A549 (cell line): ENCODE data around the gene NLK. TPM values are rescaled to one million over a fixed set of nuclear protein-coding genes. Genes with fewer than 3 reads are reported as not detected.
A peak's percentile ranks its signal among the peaks of the same experiment; 100 is the strongest.

Source experiments
- ATAC-seq, 2 experiments: fragments of 200-7000 bp in 1 of 2; fragments of >200 bp in 1 of 2; cut with Nextera tagmentation in 1 of 2; cut with Tn5 transposase in 1 of 2; 3 replicates each; pipeline versions ENCODE4 v1.8.0 to v1.9.1; 2018 to 2020; ENCODE audit warnings: mild to moderate bottlenecking in 1 of 2, moderate library complexity in 1 of 2
- CTCF ChIA-PET: fragments of 300-600 bp; sonication (Branson Sonifier 250); formaldehyde crosslinking; extraction: SDS; loops from one replicate; lab custom pipeline; 2021; ENCODE audit warnings: antibody characterized with exemption, inconsistent platforms; lab: Yijun Ruan, JAX
- POLR2A ChIA-PET: fragments of 350-600 bp; formaldehyde crosslinking; extraction: SDS; loops from one replicate; lab custom pipeline; 2021; ENCODE audit warnings: antibody characterized with exemption, inconsistent platforms; lab: Yijun Ruan, JAX
- DNase-seq, 2 experiments: peaks; one replicate each; pipeline versions ENCODE4 v3.0.0 to v3.0.0-alpha.2; 2011 to 2016; ENCODE audit warnings: low read depth in 1 of 2, low spot score in 1 of 2
- FAIRE-seq: peaks from 2 replicates; lab custom pipeline; 2011; peaks lifted over from hg19 to GRCh38; lab: Jason Lieb, UNC
- H3K27ac ChIP-seq, 2 experiments: fragments of >200 bp; sonication (Bioruptor Twin); formaldehyde crosslinking; 3 replicates each; pipeline ENCODE4 v1.5.1; 2016 to 2017
- H3K4me1 ChIP-seq: fragments of >200 bp; sonication (Bioruptor Twin); formaldehyde crosslinking; 3 replicates; pipeline ENCODE4 v1.6.1; 2016
- H3K4me2 ChIP-seq: fragments of >200 bp; sonication (Bioruptor Twin); formaldehyde crosslinking; 3 replicates; pipeline ENCODE4 v1.6.1; 2016
- H3K4me3 ChIP-seq: fragments of >200 bp; sonication (Bioruptor Twin); formaldehyde crosslinking; 3 replicates; pipeline ENCODE4 v1.5.1; 2016
- H3K9me3 ChIP-seq: fragments of >200 bp; sonication (Bioruptor Twin); formaldehyde crosslinking; 3 replicates; pipeline ENCODE4 v1.6.1; 2016
- BHLHE40 ChIP-seq: IDR thresholded peaks from 2 replicates; pipeline ENCODE4 v1.6.1; 2012; ENCODE audit warnings: low read depth, low read length, inconsistent platforms
- CBX8 ChIP-seq: fragments of 200-600 bp; sonication (generic); IDR thresholded peaks from 2 replicates; pipeline ENCODE4 v1.6.1; 2016
- CHD2 ChIP-seq: fragments of 150-350 bp; IDR thresholded peaks from 2 replicates; pipeline ENCODE4 v1.6.1; 2014; ENCODE audit warnings: low read length; ENCODE audit not compliant: partially characterized antibody
- EP300 ChIP-seq, 2 experiments: fragments of >200 bp; sonication (Bioruptor Twin); formaldehyde crosslinking; IDR thresholded peaks; 2 replicates in 1 of 2; 3 replicates in 1 of 2; pipeline ENCODE4 v1.6.1; 2016 to 2017
- ESRRA ChIP-seq: fragments of 150-350 bp; IDR thresholded peaks from 2 replicates; pipeline ENCODE4 v1.6.1; 2014; ENCODE audit warnings: mild to moderate bottlenecking, low read length, borderline replicate concordance
- FOSL2 ChIP-seq, 2 experiments: fragments of 450-650 bp in 1 of 2; fragments of >200 bp in 1 of 2; sonication (Bioruptor Twin) in 1 of 2; formaldehyde crosslinking; IDR thresholded peaks; 2 replicates each; pipeline versions ENCODE4 v1.5.0 to v1.6.1; 2016 to 2020; ENCODE audit warnings: mild to moderate bottlenecking in 1 of 2, moderate library complexity in 1 of 2
- GATA3 ChIP-seq: IDR thresholded peaks from 2 replicates; pipeline ENCODE4 v1.6.1; 2012; ENCODE audit warnings: borderline replicate concordance
- HDAC2 ChIP-seq: fragments of 200-600 bp; sonication (generic); IDR thresholded peaks from 2 replicates; pipeline ENCODE4 v1.6.1; 2016
- HOXA7 ChIP-seq: fragments of 250-450 bp; sonication (Bioruptor Pico); IDR thresholded peaks from 2 replicates; pipeline ENCODE4 v1.5.0; 2020; ENCODE audit warnings: mild to moderate bottlenecking, moderate library complexity
- JUNB ChIP-seq: fragments of >200 bp; sonication (Bioruptor Twin); formaldehyde crosslinking; IDR thresholded peaks from 2 replicates; pipeline ENCODE4 v1.6.1; 2016
- POLR2A ChIP-seq: IDR thresholded peaks from 2 replicates; pipeline ENCODE4 v1.6.1; 2012; ENCODE audit warnings: mild to moderate bottlenecking, low read length
- RFX5 ChIP-seq: fragments of 450-650 bp; IDR thresholded peaks from 2 replicates; pipeline ENCODE4 v1.7.1; 2014; ENCODE audit warnings: antibody characterized with exemption, mild to moderate bottlenecking, moderate library complexity
- RNF2 ChIP-seq: fragments of 200-600 bp; sonication (generic); IDR thresholded peaks from 2 replicates; pipeline ENCODE4 v1.6.1; 2016; ENCODE audit warnings: low read depth, mild to moderate bottlenecking, antibody characterized with exemption, moderate library complexity, borderline replicate concordance
- SMC3 ChIP-seq: fragments of >200 bp; sonication (Bioruptor Twin); formaldehyde crosslinking; IDR thresholded peaks from 3 replicates; pipeline ENCODE4 v1.6.1; 2018; ENCODE audit warnings: inconsistent platforms
- SREBF2 ChIP-seq: fragments of 450-650 bp; IDR thresholded peaks from 2 replicates; pipeline ENCODE4 v1.6.1; 2014; ENCODE audit warnings: mild to moderate bottlenecking, moderate library complexity
- ZFP36 ChIP-seq: fragments of 450-650 bp; IDR thresholded peaks from 2 replicates; pipeline ENCODE4 v1.6.1; 2014; ENCODE audit warnings: borderline replicate concordance; ENCODE audit not compliant: partially characterized antibody
- ZNF302 ChIP-seq: fragments of 250-450 bp; sonication (Bioruptor Pico); IDR thresholded peaks from 2 replicates; pipeline ENCODE4 v1.9.0; 2021; ENCODE audit warnings: inconsistent platforms, mild to moderate bottlenecking, moderate library complexity
- WGBS: methylation state at CpG from one replicate; pipeline ENCODE4 v1.1.6; 2017; ENCODE audit errors: missing lambda C conversion rate; 5-methylcytosine and 5-hydroxymethylcytosine counted together
- polyA plus RNA-seq, 4 experiments: library from polyadenylated mRNA; depleted of rRNA in 3 of 4; stranded (reverse); fragments of >200 nt; fragmentation: RNase III in 1 of 4; extraction: RNeasy Plus Mini Kit Qiagen cat#74134 plus additional on column Dnase treatment in 1 of 4; gene quantifications; 2 replicates in 3 of 4; 3 replicates in 1 of 4; pipeline ENCODE4 v1.2.3, GENCODE V29; 2011 to 2017
- TF ChIP-seq, protein P1 (sequence below): fragments of 250-450 bp; sonication (Bioruptor Pico); IDR thresholded peaks from 2 replicates; pipeline ENCODE4 v1.5.0; 2020; ENCODE audit warnings: low read depth, mild to moderate bottlenecking, moderate library complexity
- TF ChIP-seq, protein P2 (sequence below): fragments of 450-650 bp; IDR thresholded peaks from 2 replicates; pipeline ENCODE4 v1.6.1; 2014; ENCODE audit warnings: antibody characterized with exemption
- TF ChIP-seq, protein P3 (sequence below): IDR thresholded peaks from 2 replicates; pipeline ENCODE4 v1.6.1; 2012; ENCODE audit warnings: low read depth, borderline replicate concordance
- TF ChIP-seq, protein P4 (sequence below): fragments of 150-350 bp; IDR thresholded peaks from 2 replicates; pipeline ENCODE4 v1.6.1; 2014; ENCODE audit warnings: low read depth, mild to moderate bottlenecking, low read length
- TF ChIP-seq, protein P5 (sequence below): IDR thresholded peaks from 2 replicates; pipeline ENCODE4 v1.6.1; 2012

The NLK gene
- polyA plus RNA-seq, 2 of the 4 experiments (the other 2 are of a cell fraction), result 11.8 to 26.5 TPM

DNA sequence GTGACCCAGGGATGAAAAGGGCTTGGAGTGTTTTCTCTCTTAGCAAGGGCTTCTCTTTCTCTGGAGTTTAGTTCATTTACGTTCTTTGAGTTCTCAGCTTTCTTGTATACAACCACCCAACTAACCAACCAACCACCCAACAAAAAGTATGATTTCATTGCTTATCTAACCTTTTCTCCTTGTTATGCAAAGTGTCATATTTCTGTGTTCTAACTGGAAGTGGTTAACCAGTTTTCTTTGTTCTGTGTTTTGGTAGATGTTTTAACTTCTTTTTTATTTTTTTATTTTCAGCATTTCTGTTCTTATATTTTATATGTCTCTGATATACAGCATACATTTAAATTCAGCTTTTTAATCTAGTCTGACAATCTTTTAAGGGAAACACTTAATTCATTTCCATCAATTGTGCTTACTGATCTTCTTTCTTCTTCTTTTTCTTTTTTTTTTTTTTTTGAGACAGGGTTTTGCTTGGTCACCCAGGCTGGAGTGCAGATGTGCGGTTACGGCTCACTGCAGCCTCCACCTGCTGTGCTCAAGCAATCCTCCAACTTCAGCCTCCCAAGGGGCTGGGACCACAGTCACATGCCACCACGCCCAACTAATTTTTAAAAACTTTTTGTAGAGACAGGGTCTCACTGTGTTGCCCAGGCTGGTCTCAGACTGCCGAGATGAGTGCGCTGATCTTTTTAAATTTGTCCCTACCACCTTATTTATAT is 29.6 kb downstream of the NLK start:
- CTCF ChIA-PET, result interaction anchor here (1.4 kb wide), 1 partner anchor 11 kb away, joined by 4 read pairs; no protein-coding TSS in a partner anchor
- no peaks in the 10 kb centered on the region for H3K4me1 ChIP-seq
- WGBS, result 98% methylated on average over 6 of the region's 6 CpGs
- TF ChIP-seq BHLHE40 (no peak), GATA3 (no peak), POLR2A (no peak), HOXA7 (CRISPR knock-in tag) (no peak), FOSL2 (IDR thresholded peaks at IDR 0.05) (no peak), FOSL2 (CRISPR knock-in tag; IDR thresholded peaks at IDR 0.05) (no peak), RFX5 (no peak), HDAC2 (no peak), ZNF302 (CRISPR knock-in tag) (no peak)
- TF ChIP-seq, protein P1, sequence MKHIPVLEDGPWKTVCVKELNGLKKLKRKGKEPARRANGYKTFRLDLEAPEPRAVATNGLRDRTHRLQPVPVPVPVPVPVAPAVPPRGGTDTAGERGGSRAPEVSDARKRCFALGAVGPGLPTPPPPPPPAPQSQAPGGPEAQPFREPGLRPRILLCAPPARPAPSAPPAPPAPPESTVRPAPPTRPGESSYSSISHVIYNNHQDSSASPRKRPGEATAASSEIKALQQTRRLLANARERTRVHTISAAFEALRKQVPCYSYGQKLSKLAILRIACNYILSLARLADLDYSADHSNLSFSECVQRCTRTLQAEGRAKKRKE (CRISPR knock-in tag), result no peak
- TF ChIP-seq, protein P2, sequence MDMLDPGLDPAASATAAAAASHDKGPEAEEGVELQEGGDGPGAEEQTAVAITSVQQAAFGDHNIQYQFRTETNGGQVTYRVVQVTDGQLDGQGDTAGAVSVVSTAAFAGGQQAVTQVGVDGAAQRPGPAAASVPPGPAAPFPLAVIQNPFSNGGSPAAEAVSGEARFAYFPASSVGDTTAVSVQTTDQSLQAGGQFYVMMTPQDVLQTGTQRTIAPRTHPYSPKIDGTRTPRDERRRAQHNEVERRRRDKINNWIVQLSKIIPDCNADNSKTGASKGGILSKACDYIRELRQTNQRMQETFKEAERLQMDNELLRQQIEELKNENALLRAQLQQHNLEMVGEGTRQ, result no peak
- TF ChIP-seq, protein P3, sequence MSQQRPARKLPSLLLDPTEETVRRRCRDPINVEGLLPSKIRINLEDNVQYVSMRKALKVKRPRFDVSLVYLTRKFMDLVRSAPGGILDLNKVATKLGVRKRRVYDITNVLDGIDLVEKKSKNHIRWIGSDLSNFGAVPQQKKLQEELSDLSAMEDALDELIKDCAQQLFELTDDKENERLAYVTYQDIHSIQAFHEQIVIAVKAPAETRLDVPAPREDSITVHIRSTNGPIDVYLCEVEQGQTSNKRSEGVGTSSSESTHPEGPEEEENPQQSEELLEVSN, result no peak
- no peak for ATAC-seq
- FAIRE-seq, result no peak
- no peak overlapping the region for H3K4me2 ChIP-seq
- DNase-seq, result no peak
- POLR2A ChIA-PET, result no interaction called here
- no peak overlapping the region for H3K4me3 ChIP-seq
- no peak overlapping the region for H3K27ac ChIP-seq
- H3K9me3 ChIP-seq, result peaks cover 13% of the 10 kb centered on the region; the same call in 2 of the 3 replicates

DNA sequence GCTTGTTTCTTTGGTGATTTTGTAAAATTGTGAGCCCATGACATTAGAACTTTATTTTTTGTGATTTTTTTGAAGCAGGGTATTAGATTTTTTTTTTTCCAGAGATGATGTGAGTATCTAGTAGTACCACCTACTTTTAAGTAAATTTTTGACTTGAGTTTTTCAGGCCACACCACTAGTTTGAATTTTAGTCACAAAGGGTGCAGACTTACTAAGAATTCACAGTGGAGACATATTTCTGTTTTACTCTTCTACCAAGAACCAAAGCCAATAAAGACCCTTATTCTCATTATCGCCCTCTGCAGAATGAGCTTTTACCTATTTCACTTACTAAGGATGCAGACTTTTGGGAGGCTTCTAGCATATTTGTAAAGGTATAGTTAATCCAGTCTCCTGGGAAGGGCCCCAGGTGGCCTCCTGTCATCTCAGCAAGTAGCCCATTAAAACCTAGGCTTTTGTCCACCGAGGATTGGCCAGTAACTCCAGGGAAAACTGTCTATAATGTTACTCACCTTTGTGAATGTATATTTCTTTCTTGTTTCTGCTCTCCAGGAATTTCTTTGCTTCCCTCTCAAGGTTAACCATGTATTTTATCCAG is 30.6 kb downstream of the NLK start:
- ATAC-seq, result no peak
- Histone ChIP-seq H3K4me3 (no peak overlapping the region), H3K4me2 (no peak overlapping the region), H3K9me3 (peaks cover 13% of the 10 kb centered on the region; the same call in 2 of the 3 replicates), H3K27ac (no peak overlapping the region), H3K4me1 (no peaks in the 10 kb centered on the region)
- ChIA-PET CTCF (no interaction called here), POLR2A (no interaction called here)
- 90% methylated on average over 2 of the region's 2 CpGs for WGBS
- TF ChIP-seq CHD2 (no peak), RNF2 (no peak), ESRRA (no peak), CBX8 (no peak), SREBF2 (no peak), JUNB (no peak)
- TF ChIP-seq, protein P4, sequence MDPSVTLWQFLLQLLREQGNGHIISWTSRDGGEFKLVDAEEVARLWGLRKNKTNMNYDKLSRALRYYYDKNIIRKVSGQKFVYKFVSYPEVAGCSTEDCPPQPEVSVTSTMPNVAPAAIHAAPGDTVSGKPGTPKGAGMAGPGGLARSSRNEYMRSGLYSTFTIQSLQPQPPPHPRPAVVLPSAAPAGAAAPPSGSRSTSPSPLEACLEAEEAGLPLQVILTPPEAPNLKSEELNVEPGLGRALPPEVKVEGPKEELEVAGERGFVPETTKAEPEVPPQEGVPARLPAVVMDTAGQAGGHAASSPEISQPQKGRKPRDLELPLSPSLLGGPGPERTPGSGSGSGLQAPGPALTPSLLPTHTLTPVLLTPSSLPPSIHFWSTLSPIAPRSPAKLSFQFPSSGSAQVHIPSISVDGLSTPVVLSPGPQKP, result no peak
- DNase-seq, result no peak
- FAIRE-seq, result no peak

DNA sequence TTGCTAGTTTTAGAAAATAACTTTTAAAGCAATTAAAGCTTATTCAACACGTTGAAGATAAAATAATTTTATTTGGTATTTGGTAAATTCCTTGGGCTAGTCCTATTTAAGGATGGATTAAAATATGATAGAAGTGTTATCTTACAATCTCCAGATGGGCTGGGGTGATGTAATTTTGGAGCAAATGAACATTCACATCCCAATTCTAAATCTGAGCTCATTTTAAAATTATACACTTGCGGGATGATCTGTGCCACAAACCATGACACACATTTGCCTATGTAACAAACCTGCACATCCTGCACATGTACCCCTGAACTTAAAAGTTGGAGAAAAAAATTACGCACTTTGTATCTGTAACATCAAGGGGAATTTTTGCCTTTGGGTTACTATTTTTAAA is 31.5 kb downstream of the NLK start:
- Histone ChIP-seq H3K4me2 (no peak overlapping the region), H3K9me3 (peaks cover 13% of the 10 kb centered on the region; the same call in 2 of the 3 replicates), H3K4me3 (no peak overlapping the region), H3K4me1 (no peaks in the 10 kb centered on the region), H3K27ac (no peak overlapping the region)
- WGBS, result 92% methylated on average over 3 of the region's 3 CpGs
- POLR2A ChIA-PET, result no interaction called here
- CTCF ChIA-PET, result no interaction called here
- no peak for ATAC-seq
- no peak for DNase-seq
- TF ChIP-seq EP300 (IDR thresholded peaks at IDR 0.05), result no peak
- no peak for TF ChIP-seq POLR2A
- TF ChIP-seq RFX5, result no peak
- TF ChIP-seq SMC3, result no peak
- no peak for TF ChIP-seq ZFP36
- TF ChIP-seq, protein P3, result no peak
- TF ChIP-seq, protein P5, sequence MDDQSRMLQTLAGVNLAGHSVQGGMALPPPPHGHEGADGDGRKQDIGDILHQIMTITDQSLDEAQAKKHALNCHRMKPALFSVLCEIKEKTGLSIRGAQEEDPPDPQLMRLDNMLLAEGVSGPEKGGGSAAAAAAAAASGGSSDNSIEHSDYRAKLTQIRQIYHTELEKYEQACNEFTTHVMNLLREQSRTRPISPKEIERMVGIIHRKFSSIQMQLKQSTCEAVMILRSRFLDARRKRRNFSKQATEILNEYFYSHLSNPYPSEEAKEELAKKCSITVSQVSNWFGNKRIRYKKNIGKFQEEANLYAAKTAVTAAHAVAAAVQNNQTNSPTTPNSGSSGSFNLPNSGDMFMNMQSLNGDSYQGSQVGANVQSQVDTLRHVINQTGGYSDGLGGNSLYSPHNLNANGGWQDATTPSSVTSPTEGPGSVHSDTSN, result no peak
- peak; percentile 63 for FAIRE-seq
